Measurements from ENCODE around the gene KPNB1. TPM values are rescaled to one million over a fixed set of nuclear protein-coding genes. Genes with fewer than 3 reads are reported as not detected.

The KPNB1 gene
- total RNA-seq, 4 donors from 2014 or later, result 100 to 162 (median 139) TPM

DNA sequence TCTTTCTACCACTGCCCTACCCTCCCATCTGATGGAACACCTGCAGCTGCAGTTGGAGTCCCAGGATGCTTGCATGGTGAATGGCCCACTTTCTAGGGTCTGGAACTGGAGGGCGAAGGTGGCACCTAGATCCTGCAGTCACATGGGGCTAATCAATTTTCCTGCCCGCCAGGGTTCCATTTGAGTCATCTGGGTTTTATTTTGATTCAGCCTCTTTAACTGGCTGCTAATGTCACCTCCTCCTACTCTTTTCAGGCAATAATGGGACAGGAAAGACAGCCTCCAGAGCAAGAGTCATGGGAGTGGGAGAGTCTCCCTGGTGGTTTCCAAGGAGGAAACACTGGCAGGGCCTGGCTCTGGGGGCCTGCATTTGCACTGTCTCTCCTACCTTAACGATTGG lies 40.4 kb downstream of the KPNB1 start:
- H3K4me3 ChIP-seq, result no peak overlapping the region
- no peak for DNase-seq (ENCODE audit: low spot score in 2 of 2)
- H3K9me3 ChIP-seq, result no peaks in the 10 kb centered on the region
- no peaks in the 10 kb centered on the region for H3K36me3 ChIP-seq
- H3K4me1 ChIP-seq, result peaks cover 18% of the 10 kb centered on the region
- H3K27me3 ChIP-seq, result no peaks in the 10 kb centered on the region
- no peak overlapping the region for H3K27ac ChIP-seq
- TF ChIP-seq POLR2AphosphoS5 (IDR thresholded peaks at IDR 0.05), result no peak
- no peak for TF ChIP-seq POLR2A (IDR thresholded peaks at IDR 0.05)
- no peak for TF ChIP-seq EP300 (IDR thresholded peaks at IDR 0.05)
- WGBS, result 81% methylated on average over 3 of the region's 3 CpGs

DNA sequence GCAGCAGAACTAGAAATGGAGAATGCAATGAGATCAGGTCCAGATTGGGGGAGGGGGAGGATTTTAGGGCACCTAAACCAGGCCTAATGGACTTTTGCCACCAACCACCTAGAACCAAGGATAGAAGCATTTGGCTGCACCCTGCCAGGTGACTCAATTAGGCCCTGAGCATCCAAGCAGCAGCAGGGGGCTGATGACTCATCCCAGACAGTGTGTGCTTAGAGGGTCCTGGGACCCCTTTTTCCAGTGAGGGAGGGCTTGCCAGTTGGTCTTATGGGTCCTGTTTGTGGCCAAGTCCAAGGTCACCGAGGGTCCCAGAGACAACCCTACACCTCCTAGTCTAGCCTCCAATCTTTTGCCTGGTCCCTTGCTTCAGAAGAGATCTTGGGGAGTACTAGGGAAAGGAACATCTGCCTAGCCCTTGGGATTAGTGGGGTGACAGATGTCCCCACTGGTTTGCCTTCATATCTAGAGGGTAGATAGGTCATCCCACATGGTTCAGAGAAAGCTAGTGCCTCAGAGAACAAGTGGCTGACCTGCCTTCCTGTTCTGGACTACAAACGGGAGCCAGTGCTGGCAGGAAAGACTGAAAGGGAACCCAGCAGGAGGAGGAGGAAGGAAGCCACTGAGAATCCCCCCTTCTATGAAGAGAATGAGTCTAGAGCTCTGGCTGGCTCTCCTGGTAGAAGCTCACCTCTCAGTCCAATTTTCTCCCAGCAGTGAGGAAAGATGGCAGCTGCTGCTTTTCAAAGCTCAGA lies 42.6 kb downstream of the KPNB1 start:
- 64% methylated on average over 2 of the region's 2 CpGs for WGBS
- TF ChIP-seq, protein P1, sequence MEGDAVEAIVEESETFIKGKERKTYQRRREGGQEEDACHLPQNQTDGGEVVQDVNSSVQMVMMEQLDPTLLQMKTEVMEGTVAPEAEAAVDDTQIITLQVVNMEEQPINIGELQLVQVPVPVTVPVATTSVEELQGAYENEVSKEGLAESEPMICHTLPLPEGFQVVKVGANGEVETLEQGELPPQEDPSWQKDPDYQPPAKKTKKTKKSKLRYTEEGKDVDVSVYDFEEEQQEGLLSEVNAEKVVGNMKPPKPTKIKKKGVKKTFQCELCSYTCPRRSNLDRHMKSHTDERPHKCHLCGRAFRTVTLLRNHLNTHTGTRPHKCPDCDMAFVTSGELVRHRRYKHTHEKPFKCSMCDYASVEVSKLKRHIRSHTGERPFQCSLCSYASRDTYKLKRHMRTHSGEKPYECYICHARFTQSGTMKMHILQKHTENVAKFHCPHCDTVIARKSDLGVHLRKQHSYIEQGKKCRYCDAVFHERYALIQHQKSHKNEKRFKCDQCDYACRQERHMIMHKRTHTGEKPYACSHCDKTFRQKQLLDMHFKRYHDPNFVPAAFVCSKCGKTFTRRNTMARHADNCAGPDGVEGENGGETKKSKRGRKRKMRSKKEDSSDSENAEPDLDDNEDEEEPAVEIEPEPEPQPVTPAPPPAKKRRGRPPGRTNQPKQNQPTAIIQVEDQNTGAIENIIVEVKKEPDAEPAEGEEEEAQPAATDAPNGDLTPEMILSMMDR (IDR thresholded peaks at IDR 0.05), result no peak
- no peak for TF ChIP-seq EP300 (IDR thresholded peaks at IDR 0.05)
- TF ChIP-seq POLR2AphosphoS5 (IDR thresholded peaks at IDR 0.05), result no peak
- H3K4me3 ChIP-seq, result no peak overlapping the region
- H3K4me1 ChIP-seq, result peaks cover 30% of the 10 kb centered on the region
- no peak overlapping the region for H3K27ac ChIP-seq
- H3K27me3 ChIP-seq, result no peaks in the 10 kb centered on the region
- H3K9me3 ChIP-seq, result no peaks in the 10 kb centered on the region
- peaks cover 5% of the 10 kb centered on the region for H3K36me3 ChIP-seq
- DNase-seq (ENCODE audit: low spot score in 2 of 2), result no peak

DNA sequence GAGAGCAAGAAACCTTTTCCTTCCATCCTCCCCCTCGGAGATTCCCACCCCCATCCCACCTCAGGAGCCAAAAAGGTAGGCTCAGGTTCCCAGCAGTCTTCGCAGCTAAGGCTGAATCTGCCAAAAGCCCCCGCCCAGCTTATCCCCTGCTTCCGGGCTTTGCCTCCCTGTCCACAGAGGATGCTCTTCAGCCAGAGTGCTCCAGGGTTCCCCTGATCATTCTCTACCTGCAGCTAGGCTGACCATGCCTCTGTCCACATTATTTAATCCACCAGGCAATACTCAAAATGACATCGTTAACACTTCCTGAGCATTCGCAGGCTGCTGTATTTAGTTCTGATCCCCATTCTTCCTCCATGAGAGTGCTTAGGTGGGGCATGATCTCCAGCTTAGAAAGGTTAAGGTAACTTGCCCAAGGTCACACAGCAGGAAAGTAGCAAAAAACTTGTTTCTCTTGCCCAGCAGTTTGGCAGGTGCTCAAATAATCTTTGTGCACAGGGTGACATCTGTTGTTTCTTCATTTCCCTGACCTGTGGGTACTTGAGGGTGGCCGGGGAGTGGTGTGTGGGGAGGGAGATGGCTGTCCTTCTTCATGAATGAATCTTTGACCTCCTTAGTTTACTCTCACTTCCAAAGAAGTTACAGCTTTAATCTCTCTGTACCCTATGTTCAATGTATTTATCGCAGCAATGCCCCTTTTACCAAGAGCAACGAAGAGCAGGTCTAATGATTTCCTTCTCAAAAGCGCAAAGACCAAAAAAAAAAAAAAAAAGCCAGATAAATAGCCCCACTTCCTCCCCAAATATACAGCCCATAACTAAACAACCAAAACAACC lies 43.4 kb downstream of the KPNB1 start:
- TF ChIP-seq, protein P1 (IDR thresholded peaks at IDR 0.05), result no peak
- TF ChIP-seq POLR2A (IDR thresholded peaks at IDR 0.05), result no peak
- Histone ChIP-seq H3K27me3 (no peaks in the 10 kb centered on the region), H3K36me3 (peaks cover 8% of the 10 kb centered on the region), H3K9me3 (no peaks in the 10 kb centered on the region), H3K27ac (peak overlapping the region; percentile 88), H3K4me1 (peaks cover 30% of the 10 kb centered on the region), H3K4me3 (peak overlapping the region; percentile 99)
- DNase-seq (ENCODE audit: low spot score in 2 of 2), result no peak
- 22% methylated on average over 10 of the region's 10 CpGs for WGBS

DNA sequence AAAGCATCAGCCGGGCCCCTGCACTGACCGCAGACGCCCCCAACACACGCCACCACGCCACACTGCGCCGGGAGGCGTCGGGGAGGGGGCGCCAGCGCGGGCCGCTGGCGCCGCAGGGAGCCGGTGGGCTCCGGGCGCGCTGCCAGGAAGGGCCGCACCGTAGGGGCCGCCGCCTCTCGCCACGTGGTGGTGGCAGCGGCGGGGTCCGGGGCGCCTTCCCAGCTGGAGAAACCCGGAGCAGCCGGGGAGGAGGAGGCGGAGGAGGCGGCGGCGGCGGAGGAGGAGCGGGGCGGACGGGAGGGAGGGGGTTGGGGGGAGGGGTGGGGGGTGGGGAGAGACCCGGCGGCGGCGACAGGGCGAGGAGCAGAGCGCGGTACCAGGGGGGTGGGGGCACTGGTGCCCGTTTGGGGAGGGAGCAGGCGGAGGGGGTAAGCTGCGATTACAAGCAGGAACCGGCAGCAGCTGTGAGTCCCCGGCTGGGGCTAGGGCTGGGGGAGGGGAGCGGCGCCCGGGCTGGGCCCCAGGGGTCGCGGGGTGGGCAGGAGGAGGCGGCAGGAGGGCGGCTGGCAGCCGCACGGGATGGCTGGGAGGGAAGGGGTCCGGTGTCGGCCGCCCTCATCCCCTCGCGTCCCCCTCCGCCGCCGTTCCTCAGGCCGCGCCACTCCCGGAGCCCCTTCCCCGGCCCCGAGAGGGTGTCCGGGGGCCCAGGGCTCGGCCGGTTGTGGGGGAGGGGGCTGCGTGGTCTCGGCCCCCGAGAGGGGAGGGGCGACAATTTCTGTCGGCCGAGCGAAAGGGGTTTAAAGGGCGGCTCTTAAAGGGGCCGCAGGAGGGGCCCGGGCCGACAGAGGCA lies 44.2 kb downstream of the KPNB1 start, which contains the start of gene TBKBP1:
Gene TBKBP1 (plus strand): TSS at position 431 of the 850 bp plus-strand sequence. CDS start 1,952 bp downstream, outside the sequence.
- Histone ChIP-seq H3K27me3 (no peaks in the 10 kb centered on the region), H3K36me3 (peaks cover 8% of the 10 kb centered on the region), H3K9me3 (no peaks in the 10 kb centered on the region), H3K4me3 (peak within 1 kb of the TSS; percentile 99), H3K27ac (peak within 1 kb of the TSS; percentile 88), H3K4me1 (peaks cover 30% of the 10 kb centered on the region)
- TF ChIP-seq EP300 (IDR thresholded peaks at IDR 0.05) (no peak), POLR2AphosphoS5 (IDR thresholded peaks at IDR 0.05) (no peak), POLR2A (IDR thresholded peaks at IDR 0.05) (no peak)
- TF ChIP-seq, protein P1 (IDR thresholded peaks at IDR 0.05), result no peak
- DNase-seq (ENCODE audit: low spot score in 2 of 2), result no peak
- 2% methylated on average over 53 of the region's 87 CpGs for WGBS

DNA sequence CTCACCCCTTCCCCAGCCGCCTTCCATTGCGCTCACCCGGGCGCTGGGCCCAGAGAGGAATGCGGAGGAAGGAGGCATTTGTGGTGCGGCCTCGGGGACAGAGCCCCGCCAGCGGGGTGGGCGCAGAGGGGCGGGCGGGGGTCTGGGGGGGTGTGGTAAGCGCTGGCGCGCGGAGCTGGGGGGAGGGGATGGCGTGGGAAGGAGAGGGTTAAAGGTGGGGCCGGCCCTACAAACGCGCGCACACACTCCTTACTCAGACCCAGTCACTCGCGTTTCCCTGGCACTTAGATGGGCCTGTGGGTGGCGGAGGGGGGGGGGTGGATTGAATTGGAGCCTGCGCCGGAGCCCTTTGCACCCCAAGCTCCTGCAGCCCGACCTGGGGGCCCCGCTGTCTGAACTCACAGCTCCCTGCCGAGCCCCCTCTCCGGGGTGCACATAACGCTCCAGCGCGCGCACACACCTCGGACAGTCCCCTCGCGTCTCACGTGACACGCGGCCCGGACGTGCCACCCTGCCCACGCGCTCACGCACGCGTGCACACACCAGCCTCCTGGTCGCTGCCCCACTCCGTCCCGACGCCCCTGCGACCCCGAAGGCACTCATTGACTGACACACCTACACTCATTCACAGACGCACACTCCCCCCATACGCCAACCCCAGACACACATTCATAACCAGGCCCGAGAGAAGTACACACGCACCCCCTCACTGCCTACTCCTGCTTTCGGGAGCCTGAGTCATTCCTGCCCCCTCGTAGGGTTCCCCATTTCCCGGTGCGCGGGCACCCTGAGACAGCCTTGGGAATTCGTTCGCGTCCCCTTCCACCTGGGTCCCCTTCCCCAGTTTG lies 45.1 kb downstream of the KPNB1 start:
- peak overlapping the region; percentile 88 for H3K27ac ChIP-seq
- no peak for TF ChIP-seq POLR2AphosphoS5 (IDR thresholded peaks at IDR 0.05)
- TF ChIP-seq EP300 (IDR thresholded peaks at IDR 0.05), result no peak
- TF ChIP-seq POLR2A (IDR thresholded peaks at IDR 0.05), result no peak
- TF ChIP-seq, protein P1 (IDR thresholded peaks at IDR 0.05), result no peak
- peaks cover 30% of the 10 kb centered on the region for H3K4me1 ChIP-seq
- H3K27me3 ChIP-seq, result no peaks in the 10 kb centered on the region
- WGBS, result 0% methylated on average over 30 of the region's 65 CpGs
- no peak for DNase-seq (ENCODE audit: low spot score in 2 of 2)
- peaks cover 16% of the 10 kb centered on the region for H3K36me3 ChIP-seq
- no peaks in the 10 kb centered on the region for H3K9me3 ChIP-seq
- peak overlapping the region; percentile 99 for H3K4me3 ChIP-seq

Data from suprapubic skin (tissue), 4 donors.